ENCODE measurements around the gene STAP1.

DNA sequence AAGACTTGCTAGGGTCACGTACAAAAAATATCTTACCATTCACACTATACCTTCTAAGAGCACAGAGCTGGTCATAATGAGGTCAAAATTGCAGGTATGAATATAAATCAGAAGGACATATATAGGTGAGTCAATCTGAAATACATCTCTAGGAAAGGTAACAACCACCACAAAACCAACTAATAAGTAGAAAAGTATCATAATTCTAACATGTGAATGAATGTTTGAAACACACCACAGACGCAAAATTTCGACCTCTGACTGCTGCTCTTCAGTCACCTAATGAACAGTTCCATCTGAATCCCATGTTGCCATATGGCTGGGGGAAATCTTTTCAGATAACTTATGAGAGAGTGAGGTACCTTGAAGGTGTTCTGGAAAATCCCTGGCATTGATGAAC, 22.1 kb downstream of the STAP1 start:
- TF ChIP-seq CTCF (IDR thresholded peaks at IDR 0.05) (no peak), POLR2A (IDR thresholded peaks at IDR 0.05) (no peak)
